GM11168 (cell line): ENCODE measurements around the gene NCR2.

ENCODE experiments used
- in situ Hi-C: fragments of 300-500 bp; cut with MboI; formaldehyde crosslinking; loops from one replicate; pipeline ENCODE4 v1.12.0; 2022; ENCODE audit warnings: low sequenced_read_pairs; ENCODE audit not compliant: unreplicated experiment

NCR2 gene

DNA sequence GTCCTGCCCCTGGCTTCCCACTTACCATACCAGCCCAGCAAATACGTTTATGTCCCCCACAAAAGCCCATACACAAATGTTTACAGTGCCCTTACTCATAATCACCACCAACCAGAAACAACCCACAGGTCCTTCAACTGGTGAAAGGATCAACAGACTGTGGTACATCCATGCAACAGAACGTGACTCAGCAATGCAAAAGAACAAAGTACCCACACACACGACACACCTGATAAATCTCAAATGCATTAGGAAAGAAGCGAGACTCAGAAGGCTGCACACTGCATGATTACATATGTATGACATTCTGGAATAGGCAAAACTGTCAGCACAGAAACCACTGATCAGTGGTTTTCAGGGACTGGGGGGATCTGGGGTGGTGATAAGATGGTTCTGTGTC is 20.5 kb downstream of the NCR2 start:
- in situ Hi-C loops: no loop called here

DNA sequence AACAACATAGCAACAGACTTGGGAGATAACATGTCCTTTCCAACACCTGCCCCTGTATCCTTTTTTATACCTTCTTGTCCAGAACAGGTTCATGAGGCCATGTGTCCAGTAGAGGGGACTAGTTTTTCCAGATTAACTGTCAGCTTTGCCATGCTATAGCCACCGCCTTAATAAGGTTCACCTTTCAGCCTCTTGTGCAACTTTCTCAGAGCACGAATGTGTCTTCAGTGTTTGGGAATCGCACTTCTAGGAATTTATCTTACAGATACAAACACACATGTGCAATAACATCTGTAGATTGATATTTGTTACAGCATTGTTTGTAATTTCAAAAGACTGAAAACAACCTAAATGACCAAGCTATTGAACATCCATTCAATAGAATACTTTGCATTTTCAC is 21.4 kb downstream of the NCR2 start:
- in situ Hi-C loops: no loop called here

DNA sequence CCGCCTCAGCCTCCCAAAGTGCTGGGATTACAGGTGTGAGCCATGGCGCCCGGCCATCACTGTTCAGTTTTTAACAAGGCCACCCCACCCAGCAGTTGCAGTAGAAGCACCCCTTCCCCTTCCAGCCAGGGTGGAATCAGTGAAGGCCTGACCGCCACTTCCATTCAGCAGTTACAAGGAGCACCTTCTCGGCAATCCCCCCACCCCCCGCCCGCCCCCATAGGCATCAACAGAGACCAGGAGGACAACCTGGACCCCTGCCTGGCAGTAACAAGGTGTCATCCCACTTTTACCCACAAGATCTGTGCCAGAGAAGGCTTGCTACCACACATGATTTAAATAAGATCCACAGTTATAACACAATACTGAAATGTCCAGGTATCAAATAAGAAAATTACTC is 23.1 kb downstream of the NCR2 start:
- in situ Hi-C loops: no loop called here

DNA sequence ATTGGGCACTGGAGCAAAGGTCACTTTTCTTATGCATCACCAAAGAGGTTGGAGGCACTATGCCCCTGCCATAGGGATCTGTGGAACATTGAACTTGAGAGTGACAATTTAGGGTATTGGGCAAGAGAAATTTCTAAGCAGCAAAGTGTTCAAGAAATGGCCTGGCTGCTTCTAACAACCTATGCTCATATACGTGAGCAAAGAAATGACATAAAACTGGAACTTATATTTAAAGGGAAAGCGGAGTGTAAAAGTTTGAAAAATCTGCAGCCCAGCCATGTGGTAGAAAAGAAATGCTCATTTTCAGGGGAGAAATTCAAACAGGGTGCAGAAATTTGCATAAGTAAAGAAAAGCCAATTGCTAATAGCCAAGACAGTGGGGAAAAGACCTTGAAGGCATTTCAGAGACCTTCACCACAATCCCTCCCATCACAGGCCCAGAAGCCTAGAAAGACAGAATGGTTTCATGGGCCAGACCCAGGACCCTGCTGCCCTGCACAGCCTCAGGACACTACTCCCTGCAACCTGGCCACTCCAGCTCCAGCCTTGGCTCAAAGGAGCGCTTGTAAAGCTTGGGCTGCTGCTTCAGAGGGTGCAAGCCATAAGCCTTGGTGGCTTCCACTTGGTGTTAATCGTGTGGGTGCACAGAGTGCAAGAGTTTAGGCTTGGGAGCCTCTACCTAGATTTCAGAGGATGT is 24.4 kb downstream of the NCR2 start:
- in situ Hi-C loops: no loop called here

DNA sequence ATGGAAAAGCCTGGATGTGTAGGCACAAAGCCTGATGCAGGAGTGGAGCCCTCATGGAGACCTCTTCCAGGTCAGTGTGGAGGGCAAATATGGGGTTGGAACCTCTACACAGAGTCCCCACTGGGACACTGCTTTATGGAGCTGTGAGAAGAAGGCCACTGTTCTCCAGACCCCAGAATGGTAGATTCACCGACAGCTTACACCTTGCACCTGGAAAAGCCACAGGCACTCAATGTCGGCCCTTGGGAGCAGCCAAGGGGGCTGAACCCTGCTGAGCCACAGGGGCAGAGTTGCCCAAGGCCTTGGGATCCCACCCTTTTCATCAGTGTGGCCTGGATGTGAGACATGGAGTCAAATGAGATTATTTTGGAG is 24.9 kb downstream of the NCR2 start:
- in situ Hi-C loops: no loop called here

DNA sequence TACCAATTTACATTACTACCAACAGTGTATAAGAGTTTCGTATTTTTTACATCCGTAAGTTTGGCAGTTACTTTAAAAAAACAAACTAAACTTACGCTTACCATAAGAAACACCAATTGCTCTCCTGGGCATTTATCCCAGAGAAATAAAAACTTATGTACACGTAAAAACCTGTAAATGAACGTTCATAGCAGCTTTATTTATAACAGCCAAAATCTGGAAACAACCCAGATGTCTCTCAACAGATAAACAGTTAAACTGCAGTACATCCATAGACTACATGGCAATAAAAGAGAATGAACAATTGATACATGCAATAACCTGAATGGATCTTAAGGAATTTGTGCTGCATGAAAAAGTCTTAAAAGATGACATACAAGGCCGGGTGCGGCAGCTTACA is 30.7 kb downstream of the NCR2 start:
- in situ Hi-C loops: no loop called here

DNA sequence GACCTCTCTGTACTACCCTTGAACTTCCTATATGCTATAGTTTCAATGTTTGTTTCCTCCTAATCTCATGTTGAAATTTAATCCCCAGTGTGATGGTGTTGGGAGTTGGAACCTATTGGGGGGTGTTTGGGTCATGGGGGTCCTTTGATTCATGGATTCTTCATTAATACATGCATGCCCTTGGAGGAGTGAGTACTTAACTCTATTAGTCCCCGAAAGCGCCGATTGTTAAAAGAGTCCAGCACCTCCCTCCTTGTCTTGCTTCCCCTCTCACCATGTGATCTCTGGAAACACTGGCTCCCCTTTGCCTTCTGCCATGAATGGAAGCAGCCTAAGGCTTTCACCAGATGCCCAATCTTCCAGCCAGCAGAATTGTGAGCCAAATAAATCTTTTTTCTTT is 31.7 kb downstream of the NCR2 start:
- in situ Hi-C loops: no loop called here

DNA sequence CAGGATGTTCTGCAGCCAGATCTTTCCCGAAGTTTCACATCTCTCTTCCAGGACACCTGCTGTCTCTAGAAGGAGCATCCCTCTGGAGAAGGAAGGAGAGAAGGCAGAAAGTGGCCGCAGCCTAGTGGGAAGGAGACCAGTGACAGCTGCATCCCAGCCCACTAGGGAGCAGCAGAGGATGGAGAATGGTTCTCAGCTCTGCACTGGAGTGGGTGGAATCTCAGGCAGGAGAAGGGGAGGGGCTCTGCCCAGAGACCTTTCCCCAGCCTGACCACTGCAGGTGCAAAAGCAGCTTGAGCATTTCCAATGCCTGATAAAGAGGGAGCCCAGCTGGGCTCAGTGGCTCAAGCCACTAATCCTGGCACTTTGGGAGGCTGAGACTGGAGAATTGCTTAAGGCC is 32.3 kb downstream of the NCR2 start:
- in situ Hi-C loops: no loop called here

DNA sequence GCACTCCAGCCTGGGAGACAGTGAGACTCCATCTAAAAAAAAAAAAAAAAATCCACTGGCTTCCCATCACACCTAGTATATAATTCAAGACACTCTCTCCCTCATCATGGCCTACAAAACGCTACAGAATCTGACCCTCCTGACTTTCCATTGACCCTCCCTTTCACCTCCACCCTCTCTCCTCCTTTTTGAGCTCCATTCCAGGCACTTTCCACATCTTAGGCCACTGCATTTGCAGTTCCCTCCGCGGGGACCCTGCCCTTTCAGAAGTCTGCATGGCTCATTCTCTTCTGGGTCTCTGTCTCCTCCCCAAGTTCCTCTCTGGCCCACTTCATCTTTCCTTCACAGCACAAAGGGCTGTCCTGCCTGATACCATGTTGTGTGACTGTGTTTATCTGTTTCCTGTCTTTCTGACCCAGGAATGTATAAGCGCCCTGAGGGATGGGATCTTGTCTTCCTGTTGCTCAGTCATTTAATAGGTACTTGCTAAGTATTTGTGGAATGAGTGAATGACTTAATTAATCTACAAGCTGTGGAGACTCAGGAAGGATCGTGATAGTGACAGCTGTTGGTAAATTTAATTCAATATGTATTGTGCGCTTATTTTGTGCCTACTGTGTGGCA is 35.2 kb downstream of the NCR2 start:
- in situ Hi-C loops: no loop called here

DNA sequence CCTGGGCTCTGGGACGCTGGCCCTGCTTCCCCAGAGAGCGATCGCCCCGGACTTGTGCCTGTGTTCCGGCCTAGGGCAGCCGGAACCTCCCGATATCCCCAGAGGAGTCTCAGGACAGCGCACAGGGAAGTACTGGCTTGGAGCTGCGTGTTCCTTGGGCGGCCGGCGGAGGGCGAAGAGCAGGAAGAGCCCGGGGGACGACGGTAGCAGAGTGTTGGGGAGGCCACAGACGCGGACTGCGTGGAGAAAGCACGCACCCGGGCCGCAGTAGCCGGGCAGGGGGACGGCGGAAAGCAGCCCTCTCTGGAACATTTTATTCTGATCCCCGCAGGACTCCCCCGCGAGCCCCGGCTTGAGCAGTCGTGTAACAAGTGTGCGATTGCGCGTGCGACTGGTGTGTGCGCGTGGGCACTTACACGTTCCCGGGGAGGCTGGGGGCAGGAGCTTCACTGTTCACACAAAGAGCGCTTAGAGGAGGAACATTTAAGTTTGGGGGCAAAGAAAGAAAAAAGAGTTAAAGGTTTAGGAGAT is 36.1 kb downstream of the NCR2 start:
- in situ Hi-C loops: no loop called here

DNA sequence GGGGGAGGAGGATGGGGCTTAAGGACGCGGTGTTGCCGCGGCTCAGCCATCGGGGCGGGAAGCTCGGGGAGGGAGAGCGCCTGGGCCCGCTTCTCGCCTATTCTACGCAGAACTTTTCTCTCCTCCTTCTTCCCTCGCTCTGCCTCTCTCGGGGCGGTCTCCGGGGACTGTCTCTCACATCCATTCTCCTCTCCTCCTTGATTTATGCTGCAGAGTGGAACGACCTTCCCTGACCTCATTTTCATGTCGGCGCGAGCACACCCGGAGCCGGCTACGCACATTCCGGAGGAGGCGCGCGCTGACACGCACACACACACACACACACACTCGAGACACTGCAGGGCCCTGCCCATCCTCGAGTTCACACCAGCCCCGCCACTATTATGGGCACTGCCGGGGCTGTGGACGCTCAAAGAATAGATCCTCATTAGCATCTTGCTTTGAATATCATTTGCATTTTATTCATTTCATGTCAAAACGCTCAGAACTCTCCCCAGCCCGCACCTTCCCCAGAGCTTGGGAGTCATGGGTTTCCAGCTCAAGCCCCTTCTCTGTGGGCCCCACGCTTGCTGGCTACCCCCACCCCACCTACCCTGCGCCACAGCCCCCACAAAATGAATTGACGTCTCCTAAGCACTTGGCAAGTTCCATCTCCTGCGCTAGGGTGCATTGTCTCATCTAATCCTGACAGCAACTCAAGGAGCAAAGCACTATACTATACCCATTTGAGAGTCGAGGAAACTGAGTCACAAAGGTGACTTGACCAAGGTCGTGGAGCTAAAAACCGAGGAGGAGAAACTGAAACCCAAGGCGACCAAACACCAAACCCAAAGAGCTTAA is 36.8 kb downstream of the NCR2 start:
- in situ Hi-C loops: no loop called here

DNA sequence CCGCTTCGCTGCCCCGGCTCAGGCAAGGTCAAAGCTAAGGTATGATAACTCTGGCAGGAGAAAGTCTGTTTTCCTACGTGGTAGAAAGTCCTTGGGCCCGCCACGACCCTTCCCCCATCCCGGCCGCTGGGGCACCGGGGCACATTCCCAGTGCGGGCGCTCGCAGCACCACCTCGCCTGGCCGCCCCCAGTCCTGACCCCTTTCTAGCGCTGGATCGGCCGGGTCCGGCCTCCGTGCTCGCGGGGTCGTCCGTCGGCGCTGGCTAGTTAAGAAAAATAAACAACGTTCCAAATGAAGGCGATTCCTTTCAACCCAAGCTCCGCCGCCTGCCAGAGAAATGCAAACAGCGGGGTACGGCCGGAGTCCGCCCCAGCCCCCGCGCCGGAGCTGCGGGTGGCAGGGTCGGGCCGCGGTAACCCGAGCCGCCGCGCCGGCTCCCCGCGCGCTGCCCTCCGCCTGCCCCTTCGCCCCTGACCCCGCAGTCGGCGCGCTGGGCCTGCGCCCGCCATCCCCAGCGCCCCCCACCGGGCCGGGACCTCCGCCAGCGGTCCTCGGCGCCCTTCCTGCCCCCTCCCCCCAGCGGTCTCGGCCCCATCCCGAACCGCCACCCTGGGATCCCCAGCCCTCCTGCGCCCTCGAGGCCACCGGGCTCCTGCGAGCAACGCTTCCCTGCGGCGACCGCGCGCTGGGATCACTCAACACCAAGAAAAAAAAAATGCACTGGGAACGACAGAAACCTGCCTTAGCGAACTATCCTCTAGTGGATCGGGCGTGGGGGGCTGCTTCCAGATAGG is 37.6 kb downstream of the NCR2 start:
- in situ Hi-C loops: no loop called here

DNA sequence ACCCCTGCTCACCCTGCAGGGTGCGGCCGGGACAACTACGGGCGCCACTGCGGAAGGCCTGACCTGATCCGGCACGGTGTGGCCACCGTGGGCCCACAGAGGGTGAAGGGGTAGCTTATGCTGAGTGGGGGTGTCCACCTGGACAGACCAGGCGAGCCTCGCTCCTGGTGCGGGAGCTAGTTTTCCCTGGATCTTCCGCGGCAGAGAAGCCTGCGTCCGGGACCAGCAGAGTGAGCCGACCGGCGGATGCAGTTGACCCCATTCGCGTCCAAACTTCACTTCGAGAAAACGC is 38.2 kb downstream of the NCR2 start:
- in situ Hi-C loops: no loop called here

DNA sequence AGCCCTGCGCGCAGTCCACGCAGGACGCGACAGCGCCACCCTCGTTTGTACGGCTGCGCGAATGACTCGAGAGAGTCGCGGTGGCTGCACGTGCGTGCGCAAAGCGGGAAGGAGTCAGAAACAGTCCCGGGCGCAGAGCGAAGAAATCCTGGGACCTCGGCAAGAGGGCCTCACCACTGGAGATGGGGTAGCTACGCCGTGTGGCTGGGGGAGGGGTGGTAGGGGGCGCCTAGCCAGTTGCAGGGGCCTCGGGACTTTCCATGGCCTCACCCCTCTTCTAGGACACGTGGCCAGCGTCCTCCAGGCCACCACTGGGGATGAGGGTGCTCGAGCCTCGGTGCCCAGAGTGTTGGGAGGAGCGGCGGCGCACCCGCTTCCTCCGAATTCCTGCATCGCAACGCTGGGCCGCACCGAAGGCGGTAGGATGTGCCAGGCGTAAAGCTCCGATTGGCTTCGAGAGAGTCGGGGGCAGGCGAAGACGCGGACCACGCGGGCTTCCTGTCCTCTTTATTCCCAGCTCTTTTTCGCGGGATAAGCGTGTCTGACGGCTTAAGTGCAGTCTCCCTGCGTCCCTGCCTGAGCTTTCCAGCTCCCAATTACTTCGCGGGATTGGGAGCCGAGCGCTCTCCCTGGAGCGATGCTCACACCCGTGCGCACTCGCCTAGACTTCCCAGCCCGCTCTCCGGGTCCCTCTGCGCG is 38.7 kb downstream of the NCR2 start:
- in situ Hi-C loops: no loop called here

DNA sequence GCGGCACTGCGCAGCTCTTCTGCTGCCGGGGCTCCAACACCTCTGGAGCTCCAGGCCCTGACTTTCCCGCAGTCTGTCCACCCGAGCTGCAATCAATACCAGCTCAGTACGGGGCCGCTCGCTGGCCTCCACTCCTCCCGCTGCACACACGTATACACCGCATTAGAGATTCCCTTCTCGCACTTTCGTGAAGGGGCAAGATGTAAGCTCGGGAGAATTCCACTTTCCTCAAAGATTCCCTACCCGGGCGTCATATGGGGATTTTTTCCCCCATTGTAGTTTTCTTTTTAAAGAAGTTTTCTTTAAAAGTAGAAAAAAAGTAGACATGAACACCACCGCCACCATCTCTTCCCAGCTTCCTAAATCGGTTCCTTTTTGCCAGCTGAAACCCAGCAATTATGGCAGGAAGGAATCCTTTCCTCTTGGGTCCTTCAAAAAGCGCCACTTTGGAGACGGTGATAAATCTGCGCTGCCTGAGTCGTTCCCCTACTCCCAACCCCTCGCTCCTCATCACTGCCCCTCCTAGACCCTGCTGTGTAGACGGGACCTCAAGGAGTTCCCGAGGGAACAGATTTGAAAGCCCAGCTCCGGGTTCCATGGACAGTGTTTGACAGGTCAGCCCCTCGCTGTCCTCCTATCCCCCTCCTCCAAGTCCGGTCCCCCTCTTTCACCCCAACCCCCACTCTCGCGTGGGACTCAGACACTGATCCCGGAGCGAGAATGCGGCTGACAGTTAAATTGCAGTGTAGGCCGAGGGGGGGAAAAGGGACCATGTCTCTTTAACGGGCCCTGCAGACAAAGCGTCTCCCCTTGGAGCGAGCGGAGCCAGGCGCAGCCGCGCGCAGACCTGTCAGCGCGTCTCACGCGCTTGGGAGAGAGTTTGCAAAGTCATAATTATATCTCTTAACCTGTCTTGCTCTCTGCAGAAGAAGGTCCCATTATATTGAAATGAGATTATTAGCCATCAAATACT is 39.5 kb downstream of the NCR2 start:
- in situ Hi-C loops: no loop called here

DNA sequence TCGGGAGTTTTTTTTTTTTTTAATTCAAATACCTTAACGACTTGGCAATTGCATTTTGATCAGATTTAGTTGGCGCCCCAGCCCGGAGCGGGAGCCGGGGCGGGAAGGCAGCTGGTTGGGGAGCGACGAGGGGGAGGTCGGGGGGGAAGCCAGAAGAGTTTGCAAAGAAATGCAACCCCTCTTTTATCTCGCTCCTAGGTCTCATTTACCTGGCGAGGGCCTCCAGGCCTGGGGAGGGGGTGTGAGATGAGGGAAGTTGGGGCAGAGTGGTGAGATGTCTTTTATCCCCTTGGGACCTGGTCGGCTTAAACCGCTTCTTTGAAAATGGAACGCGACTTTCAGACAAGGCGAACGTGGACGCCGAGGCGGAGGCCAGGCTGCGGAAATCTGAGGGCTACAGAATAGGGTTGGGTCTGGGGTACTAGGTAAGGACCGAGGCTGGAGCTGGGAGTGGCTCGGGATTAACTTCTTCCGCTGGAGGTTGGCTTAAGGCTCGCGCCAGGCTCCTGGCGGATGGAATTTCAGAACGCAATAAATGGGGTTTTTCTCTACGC is 40.3 kb downstream of the NCR2 start:
- in situ Hi-C loops: no loop called here

DNA sequence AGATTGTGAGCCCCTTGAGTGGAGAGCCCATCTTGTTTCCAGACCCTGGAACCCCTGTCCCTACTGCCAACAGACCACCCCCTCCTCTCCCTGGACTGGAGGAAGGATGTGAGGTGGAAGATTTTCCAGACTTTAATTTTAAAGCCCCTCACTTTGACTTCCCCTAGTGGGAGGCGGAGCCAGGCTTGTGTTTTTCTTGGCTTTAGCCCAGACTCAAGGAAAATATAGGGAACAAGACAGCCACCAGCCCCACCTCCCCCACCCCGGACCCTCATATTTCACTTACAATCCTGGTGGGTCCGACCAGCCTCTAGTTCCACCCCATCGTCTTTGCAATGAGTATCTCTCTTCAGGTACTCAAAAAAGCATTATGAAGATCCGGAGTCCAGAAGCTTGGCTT is 40.8 kb downstream of the NCR2 start:
- in situ Hi-C loops: no loop called here

DNA sequence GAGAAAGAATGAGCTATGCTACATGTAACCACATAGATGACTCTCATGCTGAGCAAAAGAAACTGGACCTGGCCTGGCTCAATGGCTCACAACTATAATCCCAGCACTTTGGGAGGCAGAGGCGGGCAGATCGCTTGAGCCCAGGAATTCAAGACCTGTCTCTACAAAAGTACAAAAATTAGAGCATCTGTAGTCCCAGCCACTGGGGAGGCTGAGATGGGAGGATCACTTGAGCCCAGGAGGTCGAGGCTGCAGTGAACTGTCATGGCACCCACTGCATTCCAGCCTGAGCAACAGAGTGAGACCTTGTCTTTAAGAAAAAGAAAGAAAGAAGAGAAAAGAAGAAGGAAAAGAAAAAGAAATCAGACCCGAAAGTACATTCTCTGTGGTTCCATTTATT is 41.7 kb downstream of the NCR2 start:
- in situ Hi-C loops: no loop called here

DNA sequence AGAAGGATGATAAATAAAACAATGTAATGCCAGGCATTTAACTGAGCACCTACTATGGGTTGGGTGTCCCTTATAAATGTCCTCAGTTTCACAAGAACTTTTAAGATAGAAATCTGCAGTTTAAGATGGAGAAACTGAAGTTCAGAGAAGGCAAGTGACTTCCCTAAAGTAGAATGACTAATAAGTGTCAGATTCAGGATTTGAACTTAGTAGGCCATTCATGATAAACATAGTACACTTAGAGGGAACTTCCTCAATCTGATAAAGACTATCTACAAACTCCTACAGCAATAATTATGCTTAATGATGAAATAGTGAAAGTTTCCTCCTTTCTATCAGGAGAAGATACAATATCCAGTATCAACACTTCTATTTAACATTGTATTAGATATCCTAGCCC is 43.9 kb downstream of the NCR2 start:
- in situ Hi-C loops: no loop called here
